ENCODE measurements around the gene SLC4A5.

DNA sequence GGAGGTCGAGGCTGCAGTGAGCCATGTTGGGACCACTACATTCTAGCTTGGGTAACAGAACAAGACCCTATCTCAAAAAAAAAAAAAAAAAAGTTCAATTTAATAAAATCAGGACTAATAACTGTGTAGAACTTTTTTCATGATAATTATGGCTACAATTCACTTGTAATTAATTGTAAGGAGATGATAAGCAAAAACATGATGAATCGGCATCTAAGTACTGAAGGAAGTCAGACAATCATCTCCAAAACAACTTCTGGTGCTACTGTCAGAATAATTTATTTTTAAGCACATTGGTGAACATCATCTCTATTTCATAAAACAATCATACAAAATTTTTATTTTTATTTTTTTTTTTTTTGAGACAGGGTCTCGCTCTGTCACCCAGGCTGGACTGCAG is 154.5 kb downstream of the SLC4A5 start:
- TF ChIP-seq, protein P1, sequence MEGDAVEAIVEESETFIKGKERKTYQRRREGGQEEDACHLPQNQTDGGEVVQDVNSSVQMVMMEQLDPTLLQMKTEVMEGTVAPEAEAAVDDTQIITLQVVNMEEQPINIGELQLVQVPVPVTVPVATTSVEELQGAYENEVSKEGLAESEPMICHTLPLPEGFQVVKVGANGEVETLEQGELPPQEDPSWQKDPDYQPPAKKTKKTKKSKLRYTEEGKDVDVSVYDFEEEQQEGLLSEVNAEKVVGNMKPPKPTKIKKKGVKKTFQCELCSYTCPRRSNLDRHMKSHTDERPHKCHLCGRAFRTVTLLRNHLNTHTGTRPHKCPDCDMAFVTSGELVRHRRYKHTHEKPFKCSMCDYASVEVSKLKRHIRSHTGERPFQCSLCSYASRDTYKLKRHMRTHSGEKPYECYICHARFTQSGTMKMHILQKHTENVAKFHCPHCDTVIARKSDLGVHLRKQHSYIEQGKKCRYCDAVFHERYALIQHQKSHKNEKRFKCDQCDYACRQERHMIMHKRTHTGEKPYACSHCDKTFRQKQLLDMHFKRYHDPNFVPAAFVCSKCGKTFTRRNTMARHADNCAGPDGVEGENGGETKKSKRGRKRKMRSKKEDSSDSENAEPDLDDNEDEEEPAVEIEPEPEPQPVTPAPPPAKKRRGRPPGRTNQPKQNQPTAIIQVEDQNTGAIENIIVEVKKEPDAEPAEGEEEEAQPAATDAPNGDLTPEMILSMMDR (IDR thresholded peaks at IDR 0.05), result no peak
- no peak for TF ChIP-seq POLR2A (IDR thresholded peaks at IDR 0.05)

Data from esophagus squamous epithelium (tissue), 4 donors.